OCI-LY7 (cell line): ENCODE results near the gene DMRT1. TPM values are rescaled to one million over a fixed set of nuclear protein-coding genes. Genes with fewer than 3 reads are reported as not detected.

Experiments
- BruUV-seq: library from RNA; stranded (reverse); fragments of 400-500 nt; replicated peaks from 2 replicates; lab custom pipeline; 2021; lab: Mats Ljungman, UMichigan
- CTCF ChIA-PET: fragments of 300-600 bp; sonication (Branson Sonifier 250); formaldehyde crosslinking; loops from one replicate; lab custom pipeline; 2022; ENCODE audit warnings: antibody characterized with exemption; ENCODE audit not compliant: unreplicated experiment; lab: Charles Lee
- POLR2A ChIA-PET: fragments of 300-600 bp; sonication (Branson Sonifier 250); formaldehyde crosslinking; loops from one replicate; lab custom pipeline; 2022; ENCODE audit warnings: antibody characterized with exemption; lab: Charles Lee
- DNase-seq: peaks from one replicate; pipeline ENCODE4 v3.0.0-alpha.2; 2015; ENCODE audit warnings: low spot score
- H2AFZ ChIP-seq: fragments of 200-600 bp; sonication (generic), shearing (Covaris generic); 2 replicates; pipeline ENCODE4 v1.6.1; 2014; ENCODE audit warnings: mild to moderate bottlenecking, antibody characterized with exemption, low read length, moderate library complexity
- H3K27ac ChIP-seq: fragments of 200-600 bp; sonication (generic); 2 replicates; pipeline ENCODE4 v1.5.1; 2014; ENCODE audit warnings: mixed run types, low read depth, mild to moderate bottlenecking, moderate library complexity, low read length, inconsistent platforms; ENCODE audit not compliant: poor library complexity, severe bottlenecking
- H3K36me3 ChIP-seq: fragments of 200-600 bp; sonication (generic); 2 replicates; pipeline ENCODE4 v1.6.1; 2014; ENCODE audit warnings: mild to moderate bottlenecking, antibody characterized with exemption, low read length, moderate library complexity, mixed read lengths; ENCODE audit not compliant: insufficient read depth
- H3K4me1 ChIP-seq: fragments of 200-600 bp; sonication (generic); 2 replicates; pipeline ENCODE4 v1.5.1; 2014; ENCODE audit warnings: mild to moderate bottlenecking, low read length; ENCODE audit not compliant: insufficient read depth, poor library complexity, severe bottlenecking
- H3K4me2 ChIP-seq: fragments of 200-600 bp; sonication (generic); 2 replicates; pipeline ENCODE4 v1.6.1; 2014; ENCODE audit warnings: mild to moderate bottlenecking, low read length
- H3K4me3 ChIP-seq: fragments of 200-600 bp; sonication (generic); 2 replicates; pipeline ENCODE4 v1.5.1; 2014; ENCODE audit warnings: mild to moderate bottlenecking, low read depth, low read length; ENCODE audit not compliant: poor library complexity, severe bottlenecking
- H3K79me2 ChIP-seq: fragments of 200-600 bp; sonication (generic); 2 replicates; pipeline ENCODE4 v1.6.1; 2016; ENCODE audit warnings: low read depth, mild to moderate bottlenecking, low read length, moderate library complexity, mixed read lengths; ENCODE audit not compliant: insufficient read depth
- H3K9me2 ChIP-seq: fragments of 200-600 bp; sonication (generic); 2 replicates; pipeline ENCODE4 v1.6.1; 2016; ENCODE audit warnings: mild to moderate bottlenecking, low read length, mixed read lengths; ENCODE audit not compliant: insufficient read depth
- H3K9me3 ChIP-seq: fragments of 200-600 bp; sonication (generic); 2 replicates; pipeline ENCODE4 v1.6.1; 2014; ENCODE audit warnings: mild to moderate bottlenecking, mixed run types, low read length, mixed read lengths
- H4K20me1 ChIP-seq: fragments of 200-600 bp; sonication (generic); 2 replicates; pipeline ENCODE4 v1.6.1; 2014; ENCODE audit warnings: mild to moderate bottlenecking, antibody characterized with exemption, low read length, moderate library complexity, mixed read lengths; ENCODE audit not compliant: insufficient read depth
- CTCF ChIP-seq: fragments of 200-600 bp; sonication (generic); conservative IDR thresholded peaks from 2 replicates; pipeline ENCODE4 v1.5.1; 2014; ENCODE audit warnings: mild to moderate bottlenecking, antibody characterized with exemption, low read length, moderate library complexity, mixed read lengths
- EZH2phosphoT487 ChIP-seq: fragments of 200-600 bp; sonication (generic); IDR thresholded peaks from 2 replicates; pipeline ENCODE4 v1.6.1; 2018; ENCODE audit warnings: low read depth, borderline replicate concordance, mild to moderate bottlenecking, mixed run types, antibody characterized with exemption, low read length, moderate library complexity, mixed read lengths
- intact Hi-C: fragments of 100-400 bp; cut with micrococcal nuclease; formaldehyde crosslinking; loops from one replicate; pipeline ENCODE4 v1.10.0; 2022; ENCODE audit not compliant: unreplicated experiment
- total RNA-seq, 2 experiments: library from RNA; depleted of rRNA in 1 of 2; stranded (reverse); fragments of >200 nt in 1 of 2; shearing (Covaris generic) in 1 of 2; gene quantifications; 2 replicates each; pipeline ENCODE4 v1.2.3, GENCODE V29; 2014 to 2022

Gene DMRT1
- total RNA-seq, 2 experiments from 2014 or later = not detected

- Histone ChIP-seq H3K36me3 (no peaks in the 10 kb centered on the region), H3K27ac (no peak overlapping the region), H3K9me3 (no peaks in the 10 kb centered on the region), H4K20me1 (no peaks in the 10 kb centered on the region), H2AFZ (no peak overlapping the region), H3K9me2 (no peaks in the 10 kb centered on the region), H3K4me3 (no peak overlapping the region), H3K79me2 (no peaks in the 10 kb centered on the region), H3K4me2 (no peak overlapping the region), H3K4me1 (peaks cover 14% of the 10 kb centered on the region)
- DNase-seq = no peak
- ChIA-PET POLR2A (no interaction called here), CTCF (no interaction called here)
- no TSS peak for BruUV-seq
- intact Hi-C loops = loop anchor here (5.0 to 10.0 kb wide), 3 partner anchors 41 to 623 kb away; no protein-coding TSS in a partner anchor
- TF ChIP-seq EZH2phosphoT487 (no peak), CTCF (no peak)
These were observed 166.7 kb downstream of the DMRT1 start for GRCh38 chr9:1008216-1008615.

GRCh38 chr9:1009101-1009707 is 167.7 kb downstream of the DMRT1 start:
- peaks cover 14% of the 10 kb centered on the region for H3K4me1 ChIP-seq
- H3K27ac ChIP-seq = no peak overlapping the region
- H3K79me2 ChIP-seq = no peaks in the 10 kb centered on the region
- no peaks in the 10 kb centered on the region for H3K36me3 ChIP-seq
- POLR2A ChIA-PET = interaction anchor here (1.2 kb wide), 2 partner anchors 110 to 114 kb away, joined by 4 to 5 read pairs; no protein-coding TSS in a partner anchor
- no peaks in the 10 kb centered on the region for H3K9me3 ChIP-seq
- no peak overlapping the region for H3K4me2 ChIP-seq
- H2AFZ ChIP-seq = peak overlapping the region; percentile 24; the same call in 1 of the 2 replicates
- DNase-seq = peak; percentile 81
- H3K9me2 ChIP-seq = no peaks in the 10 kb centered on the region
- H4K20me1 ChIP-seq = no peaks in the 10 kb centered on the region
- BruUV-seq = no TSS peak
- CTCF ChIA-PET = interaction anchor here (0.5 to 1.5 kb wide), 5 partner anchors 73 to 1753 kb away, joined by 3 to 5 read pairs (median 4); no protein-coding TSS in a partner anchor
- no peak for TF ChIP-seq EZH2phosphoT487
- TF ChIP-seq CTCF = peak; percentile 98
- intact Hi-C loops = loop anchor here (1.0 to 10.0 kb wide), 4 partner anchors 42 to 624 kb away; no protein-coding TSS in a partner anchor
- no peak overlapping the region for H3K4me3 ChIP-seq

DNA sequence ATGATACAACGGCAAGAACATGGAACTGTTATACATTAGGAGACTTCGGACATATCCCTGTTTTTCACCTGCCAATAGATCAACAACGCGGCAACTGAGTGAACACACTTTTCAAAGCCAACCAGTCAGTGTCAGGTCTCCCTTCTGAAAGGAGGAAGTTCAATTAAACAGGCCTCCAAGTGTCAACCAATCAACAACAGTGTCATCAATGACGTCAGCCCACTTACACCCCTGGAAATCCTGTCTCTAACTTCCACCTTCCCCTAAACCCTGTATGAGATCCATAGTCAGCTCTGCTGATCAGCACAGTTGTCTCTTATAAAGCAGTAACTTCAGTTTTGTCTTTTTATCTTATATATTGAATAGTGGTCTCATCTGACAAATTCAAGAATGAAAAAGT is 171.5 kb downstream of the DMRT1 start:
- H2AFZ ChIP-seq = peak overlapping the region; percentile 57; the same call in 1 of the 2 replicates
- no peaks in the 10 kb centered on the region for H4K20me1 ChIP-seq
- no peaks in the 10 kb centered on the region for H3K9me3 ChIP-seq
- no peaks in the 10 kb centered on the region for H3K79me2 ChIP-seq
- no peak overlapping the region for H3K4me2 ChIP-seq
- ChIA-PET CTCF (no interaction called here), POLR2A (no interaction called here)
- no peak overlapping the region for H3K4me3 ChIP-seq
- no TSS peak for BruUV-seq
- H3K9me2 ChIP-seq = no peaks in the 10 kb centered on the region
- intact Hi-C loops = no loop called here
- H3K4me1 ChIP-seq = no peaks in the 10 kb centered on the region
- no peak overlapping the region for H3K27ac ChIP-seq
- DNase-seq = peak; percentile 28
- no peak for TF ChIP-seq CTCF
- no peak for TF ChIP-seq EZH2phosphoT487
- no peaks in the 10 kb centered on the region for H3K36me3 ChIP-seq
